ENCODE results near the gene VPS8. TPM values are rescaled to one million over a fixed set of nuclear protein-coding genes. Genes with fewer than 3 reads are reported as not detected.

The VPS8 gene
- total and polyA plus RNA-seq, 9 of the 15 experiments (the other 6 are each of a cell fraction or from before 2014, with no cell fraction given), result 7.2 to 41.0 (median 28.3) TPM

GRCh38 chr3:184766555-184767261 lies 45.3 kb upstream of the VPS8 start (continued):
- TF ChIP-seq ZNF398 (CRISPR knock-in tag; IDR thresholded peaks at IDR 0.05) (no peak), CEBPZ (IDR thresholded peaks at IDR 0.05; ENCODE audit: borderline replicate concordance, low read depth, low read length) (no peak), MTA2 (IDR thresholded peaks at IDR 0.05; ENCODE audit: low read depth) (no peak), TRIM24 (IDR thresholded peaks at IDR 0.05) (0 out of 4 replicates have a peak, but pooled peaks of 1 of the 2 experiments have one; percentile 24), NUFIP1 (IDR thresholded peaks at IDR 0.05; ENCODE audit: partially characterized antibody) (no peak), CHD4 (IDR thresholded peaks at IDR 0.05; ENCODE audit: insufficient read depth, insufficient replicate concordance, low read depth, low read length, poor library complexity, severe bottlenecking) (peak; percentile 46), NRF1 (conservative IDR thresholded peaks at IDR 0.05 in 1 of 2, IDR thresholded peaks at IDR 0.05 in 1 of 2) (no peak; a peak in 1 of 4 replicates), JUND (IDR thresholded peaks at IDR 0.05; ENCODE audit: borderline replicate concordance, low read depth, low read length) (no peak; the same call in 1 of the 2 replicates), JUND (tag; IDR thresholded peaks at IDR 0.05; ENCODE audit: borderline replicate concordance, low read depth, low read length) (peak; percentile 27; the same call in 2 of the 3 replicates), ZNF224 (CRISPR knock-in tag; IDR thresholded peaks at IDR 0.05) (no peak), ZNF695 (CRISPR knock-in tag; IDR thresholded peaks at IDR 0.05) (no peak), STAG1 (CRISPR knock-in tag; IDR thresholded peaks at IDR 0.05; ENCODE audit: borderline replicate concordance) (no peak), SMARCE1 (IDR thresholded peaks at IDR 0.05) (peak; percentile 18; the same call in 1 of the 2 replicates), NONO (IDR thresholded peaks at IDR 0.05; ENCODE audit: low read depth in 2 of 2, low read length in 1 of 2) (no peak), ZNF586 (CRISPR knock-in tag; conservative IDR thresholded peaks at IDR 0.05) (no peak), ZNF311 (CRISPR knock-in tag; IDR thresholded peaks at IDR 0.05) (no peak), ARNT (IDR thresholded peaks at IDR 0.05) (peak in 1 of 2 experiments; percentile 31; a peak in 1 of 4 replicates)
- TF ChIP-seq, protein P1, sequence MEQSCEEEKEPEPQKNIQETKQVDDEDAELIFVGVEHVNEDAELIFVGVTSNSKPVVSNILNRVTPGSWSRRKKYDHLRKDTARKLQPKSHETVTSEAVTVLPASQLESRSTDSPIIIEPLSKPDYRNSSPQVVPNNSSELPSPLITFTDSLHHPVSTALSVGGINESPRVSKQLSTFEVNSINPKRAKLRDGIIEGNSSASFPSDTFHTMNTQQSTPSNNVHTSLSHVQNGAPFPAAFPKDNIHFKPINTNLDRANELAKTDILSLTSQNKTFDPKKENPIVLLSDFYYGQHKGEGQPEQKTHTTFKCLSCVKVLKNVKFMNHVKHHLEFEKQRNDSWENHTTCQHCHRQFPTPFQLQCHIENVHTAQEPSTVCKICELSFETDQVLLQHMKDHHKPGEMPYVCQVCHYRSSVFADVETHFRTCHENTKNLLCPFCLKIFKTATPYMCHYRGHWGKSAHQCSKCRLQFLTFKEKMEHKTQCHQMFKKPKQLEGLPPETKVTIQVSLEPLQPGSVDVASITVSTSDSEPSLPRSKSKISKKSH (CRISPR knock-in tag; IDR thresholded peaks at IDR 0.05), result no peak

All from K562 (cell line).